Muscle layer of duodenum (tissue), 2 donors: Measurements from ENCODE around the gene DHODH.
"Not testable (repeated sequence)": the region's sequence is repeated elsewhere in the genome, so short reads cannot be mapped to it uniquely, and the experiment has no call there.

Experiments used
- H3K27ac ChIP-seq: one replicate; pipeline ENCODE4 v1.7.0; 2013; ENCODE audit warnings: mild to moderate bottlenecking, low read length
- H3K27me3 ChIP-seq: one replicate; pipeline ENCODE4 v1.7.0; 2013; ENCODE audit warnings: low read depth, mild to moderate bottlenecking, control low read depth, low read length
- H3K36me3 ChIP-seq, 2 donors: one replicate each; pipeline ENCODE4 v1.7.0; 2013; ENCODE audit warnings: low read length in 2 of 2, control low read depth in 1 of 2, mild to moderate bottlenecking in 1 of 2; ENCODE audit not compliant: insufficient read depth in 2 of 2, control insufficient read depth in 1 of 2
- H3K4me1 ChIP-seq, 2 donors: one replicate each; pipeline ENCODE4 v1.7.0; 2013; ENCODE audit warnings: low read length in 2 of 2, mild to moderate bottlenecking in 2 of 2, control low read depth in 1 of 2, moderate library complexity in 1 of 2; ENCODE audit not compliant: insufficient read depth in 2 of 2, control insufficient read depth in 1 of 2
- H3K4me3 ChIP-seq, 2 donors: one replicate each; pipeline ENCODE4 v1.7.0; 2013; ENCODE audit warnings: low read length in 2 of 2, low read depth in 1 of 2, mild to moderate bottlenecking in 1 of 2
- H3K9me3 ChIP-seq, 2 donors: one replicate each; pipeline ENCODE4 v1.7.0; 2013; ENCODE audit warnings: low read length in 2 of 2, control low read depth in 1 of 2, mild to moderate bottlenecking in 1 of 2; ENCODE audit not compliant: control insufficient read depth in 1 of 2
- donor health status: healthy.

Gene DHODH

DNA sequence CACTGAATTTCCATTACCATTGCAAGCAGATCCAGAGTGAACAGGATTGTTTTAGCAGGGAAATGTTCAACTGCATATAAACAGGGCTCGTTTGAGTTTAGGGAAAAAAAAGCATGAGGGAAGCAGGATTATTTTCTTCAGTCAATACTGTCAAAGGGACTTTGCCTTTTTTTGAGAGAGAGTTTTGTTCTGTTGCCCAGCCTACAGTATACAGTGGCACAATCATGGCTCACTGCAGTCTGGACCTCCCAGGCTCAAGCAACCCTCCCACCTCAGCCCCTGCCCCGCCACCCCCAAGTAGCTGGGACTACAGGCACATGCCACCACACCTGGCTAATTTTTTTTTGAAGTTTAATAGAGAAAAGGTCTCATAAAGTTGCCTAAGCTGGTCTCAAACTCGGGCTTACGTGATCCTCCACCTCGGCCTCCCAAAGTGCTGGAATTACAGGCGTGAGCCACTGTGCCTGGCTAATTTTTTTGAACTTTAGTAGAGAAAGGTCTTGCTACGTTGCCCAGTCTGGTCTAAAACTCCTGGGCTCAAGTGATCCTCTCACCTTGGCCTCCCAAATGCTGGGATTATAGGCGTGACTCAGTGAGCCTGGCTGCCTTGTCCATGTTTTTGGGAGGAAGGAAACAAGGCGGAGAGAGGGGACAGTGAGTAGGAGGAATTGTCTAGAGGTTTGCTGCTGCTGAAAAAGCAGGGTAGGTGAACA lies 23.1 kb upstream of the DHODH start:
- Histone ChIP-seq H3K27ac (no peak overlapping the region), H3K9me3 (no peaks in the 10 kb centered on the region), H3K4me1 (no peaks in the 10 kb centered on the region), H3K36me3 (no peaks in the 10 kb centered on the region), H3K4me3 (no peak overlapping the region), H3K27me3 (no peaks in the 10 kb centered on the region)

DNA sequence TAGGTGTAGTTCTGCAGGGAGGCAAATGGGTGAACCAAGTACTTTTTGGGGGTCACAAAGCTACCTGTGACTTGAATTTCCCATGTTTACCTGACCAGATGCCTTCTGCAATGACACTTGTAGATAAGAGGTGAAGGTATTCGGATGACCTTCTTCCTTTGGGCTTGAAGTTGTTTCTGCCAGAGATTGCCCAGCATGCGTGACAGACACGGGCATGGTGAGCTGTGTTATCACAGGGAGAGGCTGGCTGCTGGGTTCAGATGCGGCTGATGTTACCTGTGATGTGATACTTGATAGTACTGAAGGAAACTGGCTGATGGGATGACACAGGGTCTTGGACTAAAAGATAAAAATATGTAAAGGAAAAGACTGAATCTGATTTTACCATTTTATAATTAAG lies 22.4 kb upstream of the DHODH start:
- no peak overlapping the region for H3K4me3 ChIP-seq
- no peaks in the 10 kb centered on the region for H3K36me3 ChIP-seq
- no peaks in the 10 kb centered on the region for H3K4me1 ChIP-seq
- H3K27ac ChIP-seq, result no peak overlapping the region
- H3K9me3 ChIP-seq, result no peaks in the 10 kb centered on the region
- no peaks in the 10 kb centered on the region for H3K27me3 ChIP-seq

DNA sequence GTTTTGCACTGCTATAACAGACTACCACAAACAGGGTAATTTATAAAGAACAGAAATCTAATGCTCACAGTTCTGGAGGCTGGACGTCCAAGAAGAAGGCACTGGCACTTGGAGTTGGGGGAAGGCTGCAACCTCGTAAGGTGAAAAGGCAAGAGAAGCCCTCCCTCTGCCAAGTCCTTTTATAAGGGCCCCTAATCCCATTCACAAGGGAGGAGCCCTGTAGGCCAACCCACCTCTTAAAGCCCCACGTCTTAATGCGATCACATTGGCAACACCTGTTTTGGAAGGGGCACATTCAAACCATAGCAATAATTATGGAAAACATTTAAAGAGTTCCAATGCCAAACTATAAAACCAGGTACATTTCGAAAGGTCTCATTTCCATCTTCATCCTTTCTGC lies 13.5 kb upstream of the DHODH start:
- Histone ChIP-seq H3K4me3 (no peak overlapping the region), H3K27ac (no peak overlapping the region), H3K27me3 (no peaks in the 10 kb centered on the region), H3K36me3 (no peaks in the 10 kb centered on the region), H3K4me1 (no peaks in the 10 kb centered on the region), H3K9me3 (no peaks in the 10 kb centered on the region)

DNA sequence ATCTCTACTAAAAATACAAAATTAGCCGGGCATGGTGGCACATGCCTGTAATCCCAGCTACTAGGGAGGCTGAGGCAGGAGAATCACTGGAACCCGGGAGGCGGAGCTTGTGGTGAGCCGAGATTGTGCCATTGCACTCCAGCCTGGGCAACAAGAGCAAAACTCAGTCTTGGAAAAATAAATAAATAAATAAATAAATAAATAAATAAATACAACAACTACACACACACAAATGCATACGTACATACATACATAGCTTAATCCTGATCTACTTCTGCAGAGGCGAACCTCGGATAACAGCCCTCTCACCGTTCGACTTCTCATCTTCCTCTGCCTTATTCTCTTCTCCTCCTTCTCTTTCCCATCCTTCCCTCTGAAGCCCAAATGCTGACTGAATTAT lies 11.0 kb upstream of the DHODH start:
- H3K4me3 ChIP-seq, H3K36me3 ChIP-seq, H3K9me3 ChIP-seq, H3K4me1 ChIP-seq, H3K27ac ChIP-seq, H3K27me3 ChIP-seq: not testable (repeated sequence)

DNA sequence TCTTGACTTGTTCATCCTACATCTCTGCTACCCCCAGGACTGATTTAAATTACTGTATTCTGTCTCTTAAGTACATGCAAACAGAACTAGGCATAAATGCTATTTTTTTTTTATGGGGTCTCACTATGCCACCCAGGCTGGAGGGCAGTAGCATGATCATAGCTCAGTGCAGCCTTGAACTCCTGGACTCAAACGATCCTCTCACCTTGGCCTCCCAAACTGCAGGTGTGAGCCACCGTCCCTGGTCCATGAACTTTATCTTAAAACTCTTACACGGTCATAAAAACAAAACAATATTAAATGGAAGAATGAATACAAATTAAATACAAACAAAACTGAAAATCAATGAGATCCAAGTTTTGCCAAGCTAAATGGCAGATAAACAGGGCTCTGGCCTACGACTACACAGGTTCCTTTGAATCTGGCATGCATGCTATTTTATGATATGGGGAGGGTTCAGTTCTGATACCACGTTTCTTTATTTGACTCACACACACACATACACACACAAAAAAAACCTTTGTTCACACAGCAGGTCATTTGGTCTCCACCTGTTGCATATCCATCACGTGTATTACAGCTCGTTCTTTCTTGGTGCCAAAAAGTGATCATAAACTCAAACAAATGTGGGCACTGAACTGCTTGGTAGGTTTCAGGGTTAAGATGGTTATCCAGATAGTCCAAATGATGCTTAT lies 7.2 kb upstream of the DHODH start:
- H3K27me3 ChIP-seq, result no peaks in the 10 kb centered on the region
- no peak overlapping the region for H3K4me3 ChIP-seq
- no peaks in the 10 kb centered on the region for H3K9me3 ChIP-seq

DNA sequence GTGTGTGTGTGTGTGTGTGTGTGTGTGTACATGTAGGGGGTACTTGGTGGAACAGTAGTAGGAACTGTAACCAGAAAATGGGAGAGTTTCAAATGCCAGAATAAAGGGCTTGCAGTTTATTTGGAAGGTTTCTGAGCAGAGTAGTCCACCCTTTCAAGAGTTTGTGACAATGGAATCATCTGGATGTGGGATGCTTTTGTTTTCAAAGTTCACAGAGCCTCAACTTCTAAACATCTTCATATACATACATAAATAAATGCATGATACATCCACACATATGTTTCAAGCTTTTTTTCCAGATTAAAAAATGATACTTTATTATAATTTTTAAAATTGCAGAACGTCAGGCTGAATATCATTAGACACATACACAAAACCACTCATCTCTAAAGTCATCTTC lies 5.9 kb upstream of the DHODH start:
- Histone ChIP-seq H3K4me1 (no peaks in the 10 kb centered on the region), H3K36me3 (no peaks in the 10 kb centered on the region), H3K4me3 (no peak overlapping the region), H3K27me3 (no peaks in the 10 kb centered on the region), H3K27ac (no peak overlapping the region), H3K9me3 (no peaks in the 10 kb centered on the region)

More for the DNA sequence above, 7.2 kb upstream of the DHODH start:
- no peaks in the 10 kb centered on the region for H3K4me1 ChIP-seq
- no peaks in the 10 kb centered on the region for H3K36me3 ChIP-seq
- no peak overlapping the region for H3K27ac ChIP-seq

DNA sequence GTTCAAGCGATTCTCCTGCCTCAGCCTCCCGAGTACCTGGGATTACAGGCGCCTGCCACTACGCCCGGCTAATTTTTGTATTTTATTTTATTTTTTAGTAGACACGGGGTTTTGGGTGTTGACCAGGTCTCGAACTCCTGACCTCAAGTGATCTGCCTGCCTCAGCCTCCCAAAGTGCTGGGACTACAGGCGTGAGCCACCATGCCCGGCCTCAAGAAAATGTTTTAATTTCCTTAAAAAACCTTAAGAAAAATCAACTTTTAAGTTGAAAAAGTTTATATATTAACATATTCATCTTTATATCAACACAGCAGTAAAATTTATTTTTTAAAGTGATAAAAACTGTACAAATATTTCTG lies 500 bp upstream of the DHODH start:
- not testable (repeated sequence) for H3K9me3 ChIP-seq, H3K36me3 ChIP-seq, H3K27me3 ChIP-seq, H3K27ac ChIP-seq, H3K4me1 ChIP-seq
- peak overlapping the region in 1 of 2 donors; percentile 99 for H3K4me3 ChIP-seq

DNA sequence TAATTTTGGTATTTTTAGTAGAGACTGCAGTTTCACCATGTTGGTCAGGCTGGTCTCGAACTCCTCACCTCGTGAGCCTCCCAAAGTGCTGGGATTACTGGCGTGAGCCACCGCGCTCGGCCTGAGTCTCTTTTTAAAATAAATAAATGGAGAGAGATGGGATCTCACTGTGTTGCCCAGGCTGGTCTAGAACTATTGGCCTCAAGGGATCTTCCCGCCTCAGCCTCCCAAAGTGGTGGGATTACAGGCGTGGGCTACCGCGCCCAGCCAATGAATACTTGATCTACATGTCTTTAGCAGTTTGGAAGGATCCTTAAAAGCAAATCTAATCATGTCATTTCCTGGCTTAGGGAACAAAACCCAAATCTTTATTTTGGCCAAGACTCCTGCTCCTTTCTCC lies 1.2 kb downstream of the DHODH start:
- Histone ChIP-seq H3K4me1 (peaks cover 0 to 6% of the 10 kb centered on the region in 2 donors), H3K4me3 (no peak overlapping the region), H3K36me3 (peaks cover 0 to 8% of the 10 kb centered on the region in 2 donors), H3K27ac (no peak overlapping the region), H3K9me3 (no peaks in the 10 kb centered on the region), H3K27me3 (no peaks in the 10 kb centered on the region)

DNA sequence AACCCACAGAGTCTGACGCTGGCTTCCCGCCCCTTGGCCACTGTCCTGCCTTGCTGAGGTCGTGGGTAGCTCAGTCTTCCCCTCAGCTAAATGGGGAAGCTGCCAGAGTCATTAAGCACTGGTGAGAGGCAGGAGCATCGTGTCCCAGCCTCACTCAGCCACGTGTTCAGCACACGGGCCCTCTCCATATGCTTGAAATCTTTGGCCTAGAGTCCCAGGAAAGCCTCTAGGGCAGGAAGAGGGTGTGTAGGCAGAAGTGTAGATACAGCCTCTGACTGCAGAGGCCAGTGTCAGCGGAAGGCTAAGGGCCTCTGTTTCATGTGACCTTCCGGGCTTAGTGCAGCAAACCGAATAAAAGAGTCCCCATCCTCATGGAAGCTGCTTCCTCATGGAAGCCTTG lies 4.1 kb downstream of the DHODH start:
- no peak overlapping the region for H3K27ac ChIP-seq
- no peaks in the 10 kb centered on the region for H3K9me3 ChIP-seq
- H3K4me3 ChIP-seq, result no peak overlapping the region
- H3K27me3 ChIP-seq, result no peaks in the 10 kb centered on the region
- H3K36me3 ChIP-seq, result peaks cover 11 to 14% of the 10 kb centered on the region in 2 donors
- H3K4me1 ChIP-seq, result peaks cover 0 to 6% of the 10 kb centered on the region in 2 donors

DNA sequence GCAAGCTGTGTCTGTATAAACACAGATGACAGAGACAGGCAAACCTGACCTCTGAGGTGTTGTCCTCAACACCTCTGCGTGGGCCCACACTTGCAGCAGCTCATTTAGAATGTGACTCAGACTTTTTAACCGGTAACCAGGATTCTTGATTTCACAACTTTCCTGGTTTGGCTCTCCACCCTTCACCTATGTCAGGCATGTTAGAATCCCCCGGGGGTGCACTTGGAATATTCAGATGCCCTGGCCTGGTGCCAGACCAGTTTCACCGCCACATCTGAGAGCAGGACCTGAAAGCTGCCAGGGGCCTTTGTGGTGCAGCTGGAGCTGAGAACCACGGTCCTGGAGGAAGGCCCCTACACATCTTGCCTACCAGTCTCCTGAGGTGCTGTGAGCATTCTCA lies 4.8 kb downstream of the DHODH start:
- Histone ChIP-seq H3K9me3 (no peaks in the 10 kb centered on the region), H3K4me3 (no peak overlapping the region), H3K27me3 (no peaks in the 10 kb centered on the region), H3K36me3 (peaks cover 11 to 19% of the 10 kb centered on the region in 2 donors), H3K27ac (no peak overlapping the region), H3K4me1 (peaks cover 0 to 6% of the 10 kb centered on the region in 2 donors)

DNA sequence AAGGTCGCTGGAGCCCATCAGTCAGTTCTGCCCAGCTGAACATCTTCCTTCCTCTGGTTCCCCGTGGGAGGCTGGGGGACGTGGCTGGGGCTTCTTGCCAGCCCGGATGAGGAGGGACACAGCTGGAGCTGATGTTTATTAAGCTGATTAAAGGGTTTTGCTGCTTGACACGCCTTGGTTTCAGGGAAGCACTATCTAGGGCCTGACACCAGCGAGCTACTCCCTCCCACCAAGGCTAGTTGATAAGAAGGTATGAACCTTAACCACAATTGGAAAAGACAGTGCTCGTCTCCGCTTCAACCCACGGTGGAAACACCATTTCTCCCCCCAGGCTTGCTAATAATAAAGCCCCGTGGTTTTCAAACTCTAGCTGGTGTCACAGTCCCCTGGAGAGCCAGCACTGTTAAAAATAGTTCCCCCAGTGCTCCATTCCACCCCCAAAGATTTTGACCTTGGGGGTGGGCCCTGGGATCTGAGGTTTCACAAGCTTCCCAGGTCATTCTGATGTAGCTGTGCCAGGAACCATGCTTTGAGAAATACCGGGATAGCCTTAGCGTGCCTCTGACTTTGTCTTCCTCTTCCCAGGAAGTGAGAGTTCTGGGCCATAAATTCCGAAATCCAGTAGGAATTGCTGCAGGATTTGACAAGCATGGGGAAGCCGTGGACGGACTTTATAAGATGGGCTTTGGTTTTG lies 5.5 kb downstream of the DHODH start:
- no peaks in the 10 kb centered on the region for H3K27me3 ChIP-seq
- peaks cover 0 to 3% of the 10 kb centered on the region in 2 donors for H3K4me1 ChIP-seq
- peak overlapping the region; percentile 1 for H3K27ac ChIP-seq
- peaks cover 15 to 24% of the 10 kb centered on the region in 2 donors for H3K36me3 ChIP-seq
- H3K4me3 ChIP-seq, result no peak overlapping the region
- no peaks in the 10 kb centered on the region for H3K9me3 ChIP-seq
